Calu3 (cell line): Measurements from ENCODE around the gene PPP2R1B. TPM values are rescaled to one million over a fixed set of nuclear protein-coding genes. Genes with fewer than 3 reads are reported as not detected.
A peak's percentile ranks its signal among the peaks of the same experiment; 100 is the strongest.
"Not testable (repeated sequence)": the region's sequence is repeated elsewhere in the genome, so short reads cannot be mapped to it uniquely, and the experiment has no call there.

Source experiments
- BruUV-seq: library from RNA; stranded (reverse); fragments of 400-500 nt; replicated peaks from 2 replicates; lab custom pipeline; 2021; lab: Mats Ljungman, UMichigan
- CTCF ChIA-PET: fragments of 300-600 bp; sonication (Branson Sonifier 250); formaldehyde crosslinking; loops from one replicate; lab custom pipeline; 2022; ENCODE audit warnings: antibody characterized with exemption; lab: Charles Lee
- DNase-seq: peaks from one replicate; pipeline ENCODE4 v3.0.0; 2022
- H3K27ac Mint-ChIP-seq: one replicate; pipeline ENCODE4 v1.8.0; 2022; ENCODE audit warnings: mixed read lengths; ENCODE audit not compliant: unreplicated experiment
- H3K27me3 Mint-ChIP-seq: one replicate; pipeline ENCODE4 v1.8.0; 2022; ENCODE audit warnings: mixed read lengths; ENCODE audit not compliant: unreplicated experiment
- H3K36me3 Mint-ChIP-seq: one replicate; pipeline ENCODE4 v1.8.0; 2022; ENCODE audit warnings: mild to moderate bottlenecking, moderate library complexity, mixed read lengths; ENCODE audit not compliant: insufficient read depth, unreplicated experiment
- H3K4me1 Mint-ChIP-seq: one replicate; pipeline ENCODE4 v1.8.0; 2022; ENCODE audit warnings: mild to moderate bottlenecking, low read depth, mixed read lengths; ENCODE audit not compliant: unreplicated experiment
- H3K4me3 Mint-ChIP-seq: one replicate; pipeline ENCODE4 v1.8.0; 2022; ENCODE audit warnings: mild to moderate bottlenecking, low read depth, moderate library complexity, mixed read lengths; ENCODE audit not compliant: unreplicated experiment
- H3K9me3 Mint-ChIP-seq: one replicate; pipeline ENCODE4 v1.8.0; 2022; ENCODE audit warnings: low read depth, mixed read lengths; ENCODE audit not compliant: unreplicated experiment
- intact Hi-C: fragments of 100-400 bp; cut with micrococcal nuclease; formaldehyde crosslinking; loops from one replicate; pipeline ENCODE4 v1.10.0; 2022; ENCODE audit not compliant: unreplicated experiment
- total RNA-seq: library from RNA; stranded (reverse); gene quantifications from 2 replicates; pipeline ENCODE4 v1.2.3, GENCODE V29; 2022
- TF ChIP-seq, protein P1 (sequence below): fragments of 200-600 bp; IDR thresholded peaks from one replicate; pipeline ENCODE4 v1.8.0; 2022; ENCODE audit warnings: antibody characterized with exemption; ENCODE audit not compliant: unreplicated experiment

Gene PPP2R1B
- total RNA-seq, 1 experiment from 2014 or later: 24.0 TPM

GRCh38 chr11:111718859-111719258, 47.3 kb downstream of the PPP2R1B start:
- CTCF ChIA-PET: interaction anchor here (1.0 kb wide), 1 partner anchor 115 kb away, joined by 3 read pairs; no protein-coding TSS in a partner anchor
- Mint-ChIP-seq H3K9me3 (no peaks in the 10 kb centered on the region), H3K36me3 (peaks cover 23% of the 10 kb centered on the region), H3K4me3 (no peak overlapping the region), H3K27ac (peak overlapping the region; percentile 21), H3K27me3 (no peaks in the 10 kb centered on the region), H3K4me1 (peaks cover 18% of the 10 kb centered on the region)
- BruUV-seq: no TSS peak
- intact Hi-C loops: loop anchor here (5.0 kb wide), 1 partner anchor 117 kb away; the partner anchor contains the start of gene SIK2
- no peak for DNase-seq
- TF ChIP-seq, protein P1, sequence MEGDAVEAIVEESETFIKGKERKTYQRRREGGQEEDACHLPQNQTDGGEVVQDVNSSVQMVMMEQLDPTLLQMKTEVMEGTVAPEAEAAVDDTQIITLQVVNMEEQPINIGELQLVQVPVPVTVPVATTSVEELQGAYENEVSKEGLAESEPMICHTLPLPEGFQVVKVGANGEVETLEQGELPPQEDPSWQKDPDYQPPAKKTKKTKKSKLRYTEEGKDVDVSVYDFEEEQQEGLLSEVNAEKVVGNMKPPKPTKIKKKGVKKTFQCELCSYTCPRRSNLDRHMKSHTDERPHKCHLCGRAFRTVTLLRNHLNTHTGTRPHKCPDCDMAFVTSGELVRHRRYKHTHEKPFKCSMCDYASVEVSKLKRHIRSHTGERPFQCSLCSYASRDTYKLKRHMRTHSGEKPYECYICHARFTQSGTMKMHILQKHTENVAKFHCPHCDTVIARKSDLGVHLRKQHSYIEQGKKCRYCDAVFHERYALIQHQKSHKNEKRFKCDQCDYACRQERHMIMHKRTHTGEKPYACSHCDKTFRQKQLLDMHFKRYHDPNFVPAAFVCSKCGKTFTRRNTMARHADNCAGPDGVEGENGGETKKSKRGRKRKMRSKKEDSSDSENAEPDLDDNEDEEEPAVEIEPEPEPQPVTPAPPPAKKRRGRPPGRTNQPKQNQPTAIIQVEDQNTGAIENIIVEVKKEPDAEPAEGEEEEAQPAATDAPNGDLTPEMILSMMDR: no peak

DNA sequence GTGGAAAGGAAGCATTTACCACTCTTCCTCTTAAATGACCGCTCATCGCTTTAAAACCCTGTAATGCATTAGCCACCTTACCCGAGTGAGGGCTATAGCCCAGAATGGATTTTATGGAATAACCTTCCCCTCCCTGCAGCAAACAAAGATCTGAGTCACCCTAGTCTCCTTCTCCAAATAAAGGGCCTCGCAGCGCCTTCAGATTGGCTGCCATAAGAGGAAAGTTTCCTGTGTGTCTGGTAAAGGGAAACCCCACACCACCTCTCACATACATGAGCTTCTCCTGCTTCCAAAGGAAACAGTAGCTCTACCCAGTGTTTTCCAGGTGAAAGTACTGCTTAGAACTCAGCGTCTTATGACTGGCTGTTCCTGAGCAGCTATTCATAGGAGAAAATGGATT, 47.8 kb downstream of the PPP2R1B start:
- TF ChIP-seq, protein P1: no peak
- H3K4me1 Mint-ChIP-seq: peaks cover 18% of the 10 kb centered on the region
- CTCF ChIA-PET: interaction anchor here (1.0 kb wide), 1 partner anchor 114 kb away, joined by 3 read pairs; no protein-coding TSS in a partner anchor
- intact Hi-C loops: loop anchor here (5.0 kb wide), 1 partner anchor 116 kb away; the partner anchor contains the start of gene SIK2
- peak overlapping the region; percentile 21 for H3K27ac Mint-ChIP-seq
- H3K36me3 Mint-ChIP-seq: peaks cover 23% of the 10 kb centered on the region
- BruUV-seq: no TSS peak
- H3K9me3 Mint-ChIP-seq: no peaks in the 10 kb centered on the region
- H3K27me3 Mint-ChIP-seq: no peaks in the 10 kb centered on the region
- H3K4me3 Mint-ChIP-seq: no peak overlapping the region
- peak; percentile 44 for DNase-seq

GRCh38 chr11:111717660-111718059, 48.5 kb downstream of the PPP2R1B start:
- H3K4me3 Mint-ChIP-seq, CTCF ChIA-PET, BruUV-seq, DNase-seq, H3K27me3 Mint-ChIP-seq, H3K9me3 Mint-ChIP-seq: not testable (repeated sequence)
- H3K36me3 Mint-ChIP-seq: peaks cover 23% of the 10 kb centered on the region
- H3K27ac Mint-ChIP-seq: peak overlapping the region; percentile 47
- intact Hi-C loops: loop anchor here (5.0 kb wide), 1 partner anchor 115 kb away; the partner anchor contains the start of gene SIK2
- H3K4me1 Mint-ChIP-seq: peaks cover 18% of the 10 kb centered on the region

DNA sequence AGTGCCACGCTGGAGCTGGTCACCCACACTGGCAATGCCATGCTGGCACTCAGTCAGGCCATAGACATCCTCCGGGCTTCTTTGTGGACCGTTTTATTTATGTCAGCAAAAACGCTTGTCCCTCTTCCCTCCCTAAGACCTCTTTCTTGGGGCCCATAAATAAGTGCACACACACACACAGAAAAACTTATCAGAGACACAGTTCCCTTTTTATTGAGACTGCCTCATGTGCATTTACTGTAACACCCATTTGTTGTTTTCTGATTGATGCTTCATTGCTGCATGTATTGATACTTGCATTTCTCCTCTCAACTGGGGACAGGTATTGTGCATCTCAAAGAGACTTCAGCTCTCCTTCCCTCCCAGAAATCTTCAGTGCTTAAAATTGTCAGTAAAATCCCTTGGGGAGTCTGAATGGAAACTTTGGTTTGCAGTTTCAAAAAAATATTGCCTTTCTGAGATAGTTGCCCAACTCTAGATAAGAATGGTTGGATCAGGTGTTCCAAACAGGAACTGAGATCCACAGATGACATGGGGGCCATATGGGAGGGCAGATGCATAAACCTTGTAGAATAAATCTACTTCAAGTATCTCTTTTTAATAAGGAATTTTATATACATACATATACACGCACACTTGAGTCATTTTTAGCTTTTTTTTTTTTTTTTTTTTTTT, 50.9 kb downstream of the PPP2R1B start:
- Mint-ChIP-seq H3K4me3 (no peak overlapping the region), H3K27ac (no peak overlapping the region), H3K36me3 (peaks cover 25% of the 10 kb centered on the region), H3K9me3 (no peaks in the 10 kb centered on the region), H3K4me1 (peaks cover 18% of the 10 kb centered on the region), H3K27me3 (no peaks in the 10 kb centered on the region)
- intact Hi-C loops: loop anchor here (5.0 kb wide), 1 partner anchor 113 kb away; the partner anchor contains the start of gene SIK2
- BruUV-seq: no TSS peak
- TF ChIP-seq, protein P1: no peak
- CTCF ChIA-PET: no interaction called here
- no peak for DNase-seq

DNA sequence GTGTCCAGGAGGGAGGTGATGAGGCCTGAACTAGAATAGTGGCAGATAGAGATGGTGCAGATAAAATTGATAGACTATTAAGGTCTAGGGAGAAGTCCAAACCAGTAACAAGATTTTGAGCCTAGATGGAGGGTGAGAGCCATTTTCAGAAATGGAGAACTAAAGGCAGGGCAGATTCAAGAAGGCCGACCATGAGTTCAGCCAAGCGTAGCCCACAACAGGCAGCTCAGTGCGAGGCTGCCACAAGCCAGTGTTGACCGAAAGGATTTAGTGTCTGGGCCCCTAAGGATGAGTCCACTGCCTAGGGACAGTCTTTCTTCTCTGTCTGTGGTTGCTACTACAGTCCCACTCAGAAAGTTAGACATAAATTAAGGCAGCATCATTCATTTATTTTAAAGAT, 51.7 kb downstream of the PPP2R1B start:
- no peak for DNase-seq
- CTCF ChIA-PET: no interaction called here
- intact Hi-C loops: no loop called here
- TF ChIP-seq, protein P1: no peak
- Mint-ChIP-seq H3K36me3 (peaks cover 19% of the 10 kb centered on the region), H3K4me1 (peaks cover 18% of the 10 kb centered on the region), H3K9me3 (no peaks in the 10 kb centered on the region), H3K4me3 (no peak overlapping the region), H3K27me3 (no peaks in the 10 kb centered on the region), H3K27ac (no peak overlapping the region)
- BruUV-seq: no TSS peak
